Prostate gland (tissue), 2 donors: ENCODE results near the gene MRM2.

Source experiments
- CTCF ChIP-seq, 4 experiments: fragments of 200-600 bp in 2 of 4; fragments of 450-650 bp in 2 of 4; sonication (generic) in 2 of 4; IDR thresholded peaks; 1 replicate in 3 of 4; 2 replicates in 1 of 4; pipeline ENCODE4 v1.5.1; 2016 to 2019; ENCODE audit warnings: antibody characterized with exemption in 4 of 4, mild to moderate bottlenecking in 2 of 4, moderate library complexity in 2 of 4
- POLR2A ChIP-seq: fragments of 450-650 bp; IDR thresholded peaks from one replicate; pipeline ENCODE4 v1.6.1; 2016; ENCODE audit warnings: antibody characterized with exemption, mild to moderate bottlenecking
- POLR2AphosphoS5 ChIP-seq: sonication (generic); formaldehyde crosslinking; IDR thresholded peaks from one replicate; pipeline ENCODE4 v1.6.1; 2017; ENCODE audit warnings: antibody characterized with exemption

GRCh38 chr7:2283074-2283473 is 41.1 kb upstream of the MRM2 start:
- TF ChIP-seq CTCF (IDR thresholded peaks at IDR 0.05) (no peak), POLR2A (no peak), POLR2AphosphoS5 (no peak)
